ENCODE data around the gene TMEFF2. TPM values are rescaled to one million over a fixed set of nuclear protein-coding genes. Genes with fewer than 3 reads are reported as not detected.

TMEFF2 gene
- total and polyA plus RNA-seq, 10 of the 15 experiments (the other 5 are each of a cell fraction or from before 2014, with no cell fraction given): not detected

GRCh38 chr2:191917430-191917881 lies 277.3 kb downstream of the TMEFF2 start (continued):
- TF ChIP-seq SPI1 (IDR thresholded peaks at IDR 0.05; ENCODE audit: borderline replicate concordance, insufficient read depth, low read depth, low read length) (no peak), SIX5 (IDR thresholded peaks at IDR 0.05; ENCODE audit: low read depth, low read length, severe bottlenecking) (no peak), CEBPB (IDR thresholded peaks at IDR 0.05; ENCODE audit: borderline replicate concordance in 1 of 2, low read depth in 2 of 2, low read length in 2 of 2) (no peak), CHD4 (IDR thresholded peaks at IDR 0.05) (no peak)

- H3K4me2 ChIP-seq (ENCODE audit: control insufficient read depth, insufficient read depth): no peak overlapping the region
- H3K9ac ChIP-seq (ENCODE audit: control insufficient read depth, insufficient read depth, low read length): no peak overlapping the region
- ATAC-seq (no peak), FAIRE-seq (no peak), DNase-seq (ENCODE audit: low read depth, low spot score) (no peak)
- no peaks in the 10 kb centered on the region for H3K36me3 ChIP-seq (ENCODE audit: control insufficient read depth in 2 of 2, insufficient read depth in 2 of 2, low read length in 1 of 2)
- no peaks in the 10 kb centered on the region for H3K79me2 ChIP-seq (ENCODE audit: control insufficient read depth, insufficient read depth, low read length)
- WGBS (ENCODE audit: insufficient coverage, insufficient replicate concordance, low lambda C conversion rate, missing lambda C conversion rate): 41% methylated on average over 1 of the region's 1 CpG
- peaks cover 0 to 4% of the 10 kb centered on the region in 2 experiments; a peak in 1 of 4 replicates for H3K27me3 ChIP-seq (replicated peaks in 1 of 2; ENCODE audit: control insufficient read depth in 2 of 2, insufficient read depth in 2 of 2, low read length in 1 of 2)
- H3K9me3 ChIP-seq (replicated peaks; ENCODE audit: control insufficient read depth, insufficient read depth, low read length): no peaks in the 10 kb centered on the region; the same call in 1 of the 3 replicates
- H3K4me1 ChIP-seq (ENCODE audit: control insufficient read depth, insufficient read depth, low read length): no peaks in the 10 kb centered on the region
- no TSS peak for BruUV-seq (replicated peaks)
- intact Hi-C loops (cut with micrococcal nuclease; ENCODE audit: unreplicated experiment): no loop called here
- no peaks in the 10 kb centered on the region for H4K20me1 ChIP-seq (ENCODE audit: control insufficient read depth, insufficient read depth)
- CTCF ChIA-PET: interaction anchor here (1.1 to 1.3 kb wide), 2 partner anchors 12 to 246 kb away, joined by 3 to 4 read pairs; no protein-coding TSS in a partner anchor
- POLR2A ChIA-PET: no interaction called here
- H3K27ac ChIP-seq (ENCODE audit: control insufficient read depth, insufficient read depth): no peak overlapping the region
- in situ Hi-C loops (cut with MboI): no loop called here
- no peak for TF ChIP-seq SMAD1 (IDR thresholded peaks at IDR 0.05; ENCODE audit: low read depth, partially characterized antibody)
- no peak for TF ChIP-seq SIN3A (IDR thresholded peaks at IDR 0.05; ENCODE audit: low read depth, low read length)
- TF ChIP-seq POLR2A (IDR thresholded peaks at IDR 0.05; ENCODE audit: low read depth, low read length): no peak
- no peak for TF ChIP-seq RFX5 (IDR thresholded peaks at IDR 0.05; ENCODE audit: low read depth, low read length)
- TF ChIP-seq ETV6 (conservative IDR thresholded peaks at IDR 0.05 in 1 of 2, IDR thresholded peaks at IDR 0.05 in 1 of 2; ENCODE audit: borderline replicate concordance in 1 of 2, low read depth in 1 of 2): no peak
- TF ChIP-seq MTA3 (IDR thresholded peaks at IDR 0.05; ENCODE audit: borderline replicate concordance, low read length): no peak
- TF ChIP-seq CBX5 (IDR thresholded peaks at IDR 0.05; ENCODE audit: low read depth): no peak
- TF ChIP-seq STAT3 (IDR thresholded peaks at IDR 0.05; ENCODE audit: low read depth, low read length): no peak
- no peak for TF ChIP-seq HDAC2 (IDR thresholded peaks at IDR 0.05)
- no peak for TF ChIP-seq ZSCAN29 (IDR thresholded peaks at IDR 0.05)
- no peak for TF ChIP-seq JUNB (IDR thresholded peaks at IDR 0.05)
- TF ChIP-seq KDM1A (IDR thresholded peaks at IDR 0.05; ENCODE audit: borderline replicate concordance): no peak
- TF ChIP-seq SUZ12 (IDR thresholded peaks at IDR 0.05; ENCODE audit: unreplicated experiment): no peak
- TF ChIP-seq, protein P1, sequence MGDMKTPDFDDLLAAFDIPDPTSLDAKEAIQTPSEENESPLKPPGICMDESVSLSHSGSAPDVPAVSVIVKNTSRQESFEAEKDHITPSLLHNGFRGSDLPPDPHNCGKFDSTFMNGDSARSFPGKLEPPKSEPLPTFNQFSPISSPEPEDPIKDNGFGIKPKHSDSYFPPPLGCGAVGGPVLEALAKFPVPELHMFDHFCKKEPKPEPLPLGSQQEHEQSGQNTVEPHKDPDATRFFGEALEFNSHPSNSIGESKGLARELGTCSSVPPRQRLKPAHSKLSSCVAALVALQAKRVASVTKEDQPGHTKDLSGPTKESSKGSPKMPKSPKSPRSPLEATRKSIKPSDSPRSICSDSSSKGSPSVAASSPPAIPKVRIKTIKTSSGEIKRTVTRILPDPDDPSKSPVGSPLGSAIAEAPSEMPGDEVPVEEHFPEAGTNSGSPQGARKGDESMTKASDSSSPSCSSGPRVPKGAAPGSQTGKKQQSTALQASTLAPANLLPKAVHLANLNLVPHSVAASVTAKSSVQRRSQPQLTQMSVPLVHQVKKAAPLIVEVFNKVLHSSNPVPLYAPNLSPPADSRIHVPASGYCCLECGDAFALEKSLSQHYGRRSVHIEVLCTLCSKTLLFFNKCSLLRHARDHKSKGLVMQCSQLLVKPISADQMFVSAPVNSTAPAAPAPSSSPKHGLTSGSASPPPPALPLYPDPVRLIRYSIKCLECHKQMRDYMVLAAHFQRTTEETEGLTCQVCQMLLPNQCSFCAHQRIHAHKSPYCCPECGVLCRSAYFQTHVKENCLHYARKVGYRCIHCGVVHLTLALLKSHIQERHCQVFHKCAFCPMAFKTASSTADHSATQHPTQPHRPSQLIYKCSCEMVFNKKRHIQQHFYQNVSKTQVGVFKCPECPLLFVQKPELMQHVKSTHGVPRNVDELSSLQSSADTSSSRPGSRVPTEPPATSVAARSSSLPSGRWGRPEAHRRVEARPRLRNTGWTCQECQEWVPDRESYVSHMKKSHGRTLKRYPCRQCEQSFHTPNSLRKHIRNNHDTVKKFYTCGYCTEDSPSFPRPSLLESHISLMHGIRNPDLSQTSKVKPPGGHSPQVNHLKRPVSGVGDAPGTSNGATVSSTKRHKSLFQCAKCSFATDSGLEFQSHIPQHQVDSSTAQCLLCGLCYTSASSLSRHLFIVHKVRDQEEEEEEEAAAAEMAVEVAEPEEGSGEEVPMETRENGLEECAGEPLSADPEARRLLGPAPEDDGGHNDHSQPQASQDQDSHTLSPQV (IDR thresholded peaks at IDR 0.05): no peak
- RAD21 ChIA-PET (ENCODE audit: unreplicated experiment): interaction anchor here (1.7 kb wide), 1 partner anchor 99 kb away, joined by 4 read pairs; no protein-coding TSS in a partner anchor
- no peak overlapping the region for H2AFZ ChIP-seq (ENCODE audit: control insufficient read depth, low read depth, low read length)
- H3K4me3 ChIP-seq: no peak overlapping the region
- SMC1A ChIA-PET (ENCODE audit: uncharacterized antibody, unreplicated experiment): interaction anchor here (0.6 to 1.4 kb wide), 4 partner anchors 9 to 246 kb away, joined by 3 to 4 read pairs (median 4); no protein-coding TSS in a partner anchor
These were observed 277.9 kb downstream of the TMEFF2 start for GRCh38 chr2:191916826-191917225.
